Fibroblast of skin of back (primary cell): Measurements from ENCODE around the gene CREBBP.

Experiments
- DNase-seq: peaks from one replicate; pipeline ENCODE4 v3.0.0-alpha.2; 2013

CREBBP gene

GRCh38 chr16:3854750-3855541, 25.6 kb downstream of the CREBBP start:
- no peak for DNase-seq

DNA sequence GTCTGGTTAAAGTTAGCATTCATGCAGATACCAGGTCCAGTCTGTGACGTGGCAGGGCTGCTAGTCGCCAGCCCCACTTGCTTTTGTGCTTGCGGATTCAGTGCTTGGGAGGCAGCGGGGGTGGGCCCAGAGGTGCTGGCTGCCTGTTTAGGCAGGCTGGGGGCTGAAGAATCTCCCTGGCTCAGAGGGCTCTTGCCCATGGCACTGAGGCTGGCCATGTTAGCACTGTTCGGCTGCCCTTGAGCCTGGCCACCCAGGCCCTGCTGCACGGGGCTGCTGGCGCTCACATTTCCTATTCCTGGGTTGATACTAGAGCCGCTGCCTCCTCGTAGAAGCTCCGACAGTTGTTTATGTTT, 30.0 kb downstream of the CREBBP start:
- DNase-seq: no peak

DNA sequence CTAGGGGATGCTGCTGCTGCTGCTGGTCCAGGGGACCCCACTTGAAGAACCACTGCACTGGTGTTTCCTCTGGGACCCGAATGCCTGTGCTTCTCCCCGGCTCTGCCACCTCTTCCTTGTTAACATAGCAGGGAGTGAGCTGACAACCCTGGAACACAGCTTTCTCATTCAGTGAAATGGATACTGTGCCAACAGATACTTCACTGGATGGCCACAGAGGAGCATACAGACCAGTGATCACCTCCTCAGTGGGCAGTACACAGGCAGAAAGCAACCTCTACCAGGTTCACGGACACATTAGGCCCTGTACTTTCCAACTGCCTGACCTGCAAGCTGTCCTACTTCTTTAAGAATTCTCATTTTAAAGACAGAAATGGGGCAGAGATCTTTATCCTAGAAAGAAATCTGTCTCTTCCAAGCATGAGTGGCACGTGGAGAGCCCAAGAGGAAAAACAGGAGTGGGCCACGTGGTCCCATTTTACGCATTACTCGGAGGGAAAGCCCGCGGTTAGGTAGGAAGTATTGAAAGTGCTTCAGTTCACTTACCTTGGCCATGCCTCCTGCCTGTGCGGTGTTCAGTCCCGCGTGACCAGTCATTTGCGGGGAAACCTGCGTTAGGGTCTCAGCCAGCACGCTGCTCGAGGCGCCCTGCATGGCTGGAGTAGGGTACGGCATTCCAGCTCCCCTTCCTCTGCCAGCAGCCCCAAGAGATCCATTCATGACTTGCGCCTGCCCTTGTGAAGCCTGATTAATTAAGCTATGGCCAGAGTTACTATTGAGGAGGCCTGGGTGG, 30.6 kb downstream of the CREBBP start:
- DNase-seq: no peak

DNA sequence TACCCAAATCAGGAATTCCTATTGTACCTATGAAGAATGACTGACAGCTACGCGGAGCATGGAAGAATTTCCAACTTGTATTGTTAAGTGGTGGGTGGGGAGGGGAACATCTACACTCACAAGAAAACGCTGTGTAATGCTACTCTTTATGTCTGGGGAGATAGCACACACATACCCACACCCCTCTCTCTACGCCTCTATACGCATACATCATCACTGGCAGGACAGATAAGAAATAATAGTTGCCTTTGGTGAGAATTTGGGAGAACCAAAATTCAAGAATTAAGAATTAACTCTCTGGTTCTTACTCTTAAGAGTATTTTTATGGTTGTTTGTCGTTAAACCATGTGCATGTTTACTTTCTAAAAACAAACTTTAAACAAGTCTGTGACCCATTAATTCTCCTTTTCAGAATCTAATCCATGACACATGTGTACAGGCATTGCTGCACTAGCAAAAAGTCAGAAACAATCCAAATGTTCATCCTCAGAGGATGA, 33.9 kb downstream of the CREBBP start:
- no peak for DNase-seq

DNA sequence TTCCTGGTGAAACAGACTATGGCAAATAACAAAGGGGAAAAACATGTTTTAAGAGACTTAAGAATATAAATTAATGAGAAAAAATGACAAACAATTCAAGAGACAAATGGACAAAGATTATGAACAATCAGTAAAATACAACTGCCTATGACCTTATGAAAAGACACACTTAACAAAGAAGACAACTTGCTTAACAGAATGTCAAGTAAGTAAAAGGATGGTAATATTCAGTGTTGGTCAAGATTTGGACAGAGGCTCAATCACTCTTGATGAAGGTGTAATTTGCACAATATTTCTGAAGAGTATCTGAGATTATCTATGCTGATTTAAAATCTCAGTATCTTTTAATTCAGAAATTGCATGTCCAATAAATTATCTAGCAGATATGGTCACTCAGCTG, 34.4 kb downstream of the CREBBP start:
- no peak for DNase-seq

DNA sequence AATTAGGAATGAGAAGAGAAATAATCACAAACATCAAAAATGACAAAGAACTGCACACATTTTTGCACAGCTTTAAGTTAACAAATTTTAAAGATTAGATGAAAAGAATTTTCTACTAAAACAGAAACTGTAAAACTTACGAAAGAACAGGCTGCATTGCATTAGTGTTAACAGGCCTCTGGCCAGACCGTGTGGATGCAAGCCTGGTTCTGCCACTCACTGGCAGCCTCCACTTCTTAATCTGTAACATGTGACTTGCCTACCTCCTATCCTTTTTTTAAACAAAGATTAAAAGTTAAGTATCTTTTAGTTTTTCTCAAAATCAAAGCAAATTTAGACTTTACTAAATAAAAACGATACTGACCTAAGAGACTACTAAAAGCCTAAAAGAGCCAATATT, 37.5 kb downstream of the CREBBP start:
- no peak for DNase-seq

- DNase-seq: no peak
These were observed 38.6 kb downstream of the CREBBP start for GRCh38 chr16:3841729-3842508.

DNA sequence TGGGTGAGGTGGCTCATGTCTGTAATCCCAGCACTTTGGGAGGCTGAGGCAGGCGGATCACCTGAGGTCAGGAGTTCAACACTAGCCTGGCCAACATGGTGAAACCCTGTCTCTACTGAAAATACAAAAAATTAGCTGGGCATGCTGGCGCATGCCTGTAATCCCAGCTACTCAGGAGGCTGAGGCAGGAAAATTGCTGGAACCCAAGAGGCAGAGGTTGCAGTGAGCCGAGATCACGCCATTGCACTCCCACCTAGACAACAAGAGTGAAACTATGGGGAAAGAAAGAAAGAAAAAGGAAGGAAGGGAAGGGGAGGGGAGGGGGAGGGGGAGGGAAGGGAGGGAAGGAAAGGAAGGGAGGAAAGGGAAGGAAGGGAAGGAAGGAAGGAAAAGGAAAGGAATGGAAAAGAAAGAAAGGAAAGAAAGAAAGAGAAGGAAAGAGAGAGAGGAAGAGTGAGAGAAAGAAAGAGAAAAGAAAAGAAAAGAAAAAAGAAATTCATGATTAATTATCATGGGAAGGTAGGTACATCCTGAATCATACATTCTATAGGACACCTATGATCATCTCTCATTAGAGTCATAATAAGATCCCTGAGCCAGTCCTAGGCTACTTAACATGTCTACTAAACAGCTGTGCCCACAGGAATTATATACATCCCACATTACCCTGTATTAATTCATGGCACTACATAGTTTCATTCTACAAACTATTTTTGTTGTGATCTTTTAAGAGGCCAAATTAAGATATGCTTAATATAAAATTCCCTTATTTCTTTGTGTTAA, 40.9 kb downstream of the CREBBP start:
- DNase-seq: no peak

DNA sequence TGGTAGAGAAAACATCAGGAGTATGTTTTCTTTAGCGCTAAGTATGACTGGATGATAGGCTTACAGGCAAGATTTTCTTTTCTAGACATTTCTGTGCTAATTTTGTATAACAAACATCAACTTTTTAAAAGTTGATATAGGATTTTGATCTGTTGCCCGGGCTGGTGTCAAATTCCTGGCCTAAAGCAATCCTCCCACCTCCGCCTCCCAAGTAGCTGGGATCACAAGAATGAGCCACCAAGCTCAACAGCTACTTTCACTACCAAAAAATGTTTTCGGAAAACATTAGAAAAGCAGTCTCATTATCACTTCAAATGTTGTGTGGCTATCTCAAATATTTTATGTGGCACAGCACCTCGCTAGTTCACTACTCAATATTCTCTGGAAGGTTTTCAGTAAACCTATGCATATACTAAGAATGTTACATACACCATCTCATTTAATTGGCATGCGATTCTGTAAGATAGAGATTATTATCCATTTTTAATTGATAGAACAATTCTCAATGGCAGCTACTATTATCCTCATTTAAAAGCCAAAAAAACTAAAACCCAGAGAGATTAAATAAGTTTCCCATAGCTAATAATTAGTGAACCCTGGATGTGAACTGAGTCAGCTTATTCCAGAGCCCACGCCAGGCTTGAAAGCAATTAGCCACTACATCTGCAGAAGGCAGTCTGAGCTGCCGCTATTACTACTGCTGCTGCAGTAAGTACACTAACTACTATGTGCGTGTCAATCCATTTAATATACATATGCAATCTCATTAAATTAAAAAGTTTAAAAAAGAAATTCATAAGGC, 41.7 kb downstream of the CREBBP start:
- DNase-seq: peak; percentile 33

GRCh38 chr16:3837851-3838586, 42.5 kb downstream of the CREBBP start:
- peak; percentile 59 for DNase-seq

DNA sequence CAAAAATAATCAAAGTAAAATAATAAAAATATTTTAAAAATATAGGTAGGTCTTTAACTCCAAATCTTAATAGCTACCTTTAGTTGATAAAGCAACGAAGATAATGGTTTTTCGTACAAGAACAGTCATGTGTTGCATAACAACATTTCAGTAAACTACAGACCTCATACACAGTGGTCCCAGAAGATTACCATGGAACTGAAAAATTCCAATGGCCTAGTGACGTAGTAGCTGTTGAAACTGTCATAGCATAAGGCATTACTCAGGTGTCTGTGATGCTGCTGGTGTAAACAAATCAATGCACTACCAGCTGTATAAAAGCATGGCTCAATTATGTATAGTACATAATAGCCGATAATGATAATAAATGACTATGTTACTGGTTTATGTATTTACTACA, 43.9 kb downstream of the CREBBP start:
- DNase-seq: no peak

- no peak for DNase-seq
These were observed 45.4 kb downstream of the CREBBP start for GRCh38 chr16:3835089-3835602.

GRCh38 chr16:3832668-3833067, 47.8 kb downstream of the CREBBP start:
- DNase-seq: no peak

DNA sequence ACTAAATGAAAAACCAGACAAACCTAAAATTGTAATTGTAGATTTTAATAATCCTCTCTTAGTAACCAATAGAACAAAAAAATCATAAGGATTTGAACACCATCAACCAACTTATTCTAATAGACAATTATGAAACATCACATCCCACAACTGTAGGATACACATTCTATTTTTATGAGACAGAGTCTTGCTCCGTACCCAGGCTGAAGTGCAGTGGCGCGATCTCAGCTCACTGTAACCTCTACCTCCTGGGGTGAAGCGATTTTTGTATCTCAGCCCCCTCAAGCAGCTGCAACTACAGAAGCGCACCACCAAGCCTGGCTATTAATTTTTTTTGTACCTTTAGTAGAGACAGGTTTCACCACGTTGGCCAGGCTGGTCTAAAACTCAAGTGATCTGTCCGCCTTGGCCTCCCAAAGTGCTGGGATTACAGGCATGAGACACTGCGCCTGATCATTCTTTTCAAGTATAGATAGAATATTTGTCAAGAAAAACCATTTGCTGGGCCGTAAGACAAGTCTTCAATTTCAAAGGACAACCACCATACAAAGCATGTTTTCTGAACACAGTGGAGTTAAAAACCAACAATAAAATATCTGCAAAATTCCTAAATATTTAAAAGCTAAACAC, 49.8 kb downstream of the CREBBP start:
- no peak for DNase-seq

- peak; percentile 51 for DNase-seq
These were observed 50.6 kb downstream of the CREBBP start for GRCh38 chr16:3829631-3830536.

DNA sequence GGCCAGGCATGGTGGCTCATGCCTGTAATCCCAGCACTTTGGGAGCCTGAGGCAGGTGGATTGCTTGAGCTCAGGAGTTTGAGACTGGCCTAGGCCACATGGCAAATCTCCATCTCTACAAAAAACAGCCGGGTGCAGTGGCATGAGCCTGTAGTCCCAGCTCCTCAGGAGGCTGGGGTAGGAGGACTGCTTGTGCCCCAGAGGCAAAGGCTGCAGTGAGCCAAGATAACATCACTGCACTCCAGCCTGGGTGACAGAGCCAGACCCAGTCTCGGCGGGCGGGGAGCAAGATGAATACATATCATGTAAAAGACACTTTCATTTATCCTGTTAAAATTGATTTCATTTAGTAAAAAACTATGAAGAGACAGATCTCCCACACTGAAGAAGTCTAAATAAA, 54.6 kb downstream of the CREBBP start:
- DNase-seq: no peak

DNA sequence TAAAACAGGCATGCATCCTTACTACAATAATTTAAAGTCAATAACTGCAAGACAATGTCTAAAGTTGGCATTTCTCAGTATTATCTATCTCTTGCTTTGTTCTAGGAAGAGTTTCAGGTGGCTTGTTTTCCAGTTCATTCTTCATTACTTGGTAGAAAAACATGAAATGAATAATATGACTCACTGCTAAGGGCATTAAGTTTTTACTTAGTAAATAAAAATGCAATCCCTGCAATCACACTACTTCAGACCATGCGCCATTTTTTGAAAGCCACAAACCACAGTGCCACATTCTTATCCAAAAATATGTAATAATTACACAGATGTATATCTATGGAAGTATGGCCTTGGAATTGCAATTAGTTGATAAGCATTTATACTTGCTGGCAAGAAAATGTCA, 55.4 kb downstream of the CREBBP start:
- DNase-seq: peak; percentile 77

- no peak for DNase-seq
These were observed 56.3 kb downstream of the CREBBP start for GRCh38 chr16:3824121-3824795.
